Chondrocyte (in vitro differentiated cells): ENCODE data around the gene USP11. TPM values are rescaled to one million over a fixed set of nuclear protein-coding genes. Genes with fewer than 3 reads are reported as not detected.

ENCODE experiments used
- DNase-seq: peaks from one replicate; pipeline ENCODE4 v3.0.0; 2021; ENCODE audit warnings: mixed read lengths, low spot score
- H3K27ac Mint-ChIP-seq: one replicate; pipeline ENCODE4 v1.8.0; 2021; ENCODE audit warnings: mild to moderate bottlenecking, moderate library complexity, mixed read lengths; ENCODE audit not compliant: unreplicated experiment
- H3K27me3 Mint-ChIP-seq: 2 replicates; pipeline ENCODE4 v1.8.0; 2021; ENCODE audit warnings: low read depth, mixed read lengths
- H3K36me3 Mint-ChIP-seq: 2 replicates; pipeline ENCODE4 v1.8.0; 2021; ENCODE audit warnings: low read depth, mixed read lengths
- H3K4me1 Mint-ChIP-seq: 2 replicates; pipeline ENCODE4 v1.8.0; 2021; ENCODE audit warnings: low read depth, mild to moderate bottlenecking, mixed read lengths
- H3K4me3 Mint-ChIP-seq: one replicate; pipeline ENCODE4 v1.8.0; 2021; ENCODE audit warnings: mild to moderate bottlenecking, moderate library complexity, mixed read lengths; ENCODE audit not compliant: unreplicated experiment
- H3K9me3 Mint-ChIP-seq: 2 replicates; pipeline ENCODE4 v1.8.0; 2021; ENCODE audit warnings: low read depth, mixed read lengths
- CTCF ChIP-seq: fragments of 200-600 bp; sonication (generic); IDR thresholded peaks from 2 replicates; pipeline ENCODE4 v1.5.0; 2021; ENCODE audit warnings: antibody characterized with exemption, mild to moderate bottlenecking, moderate library complexity
- total RNA-seq: library from RNA; stranded (reverse); gene quantifications from 3 replicates; pipeline ENCODE4 v1.2.1, GENCODE V29; 2021

USP11 gene
- total RNA-seq, 1 donor from 2014 or later, result 157 TPM

- Mint-ChIP-seq H3K27me3 (no peaks in the 10 kb centered on the region), H3K9me3 (no peaks in the 10 kb centered on the region), H3K4me1 (peaks cover 62% of the 10 kb centered on the region), H3K27ac (peak overlapping the region; percentile 97), H3K36me3 (peaks cover 32% of the 10 kb centered on the region), H3K4me3 (peak overlapping the region; percentile 71)
- no peak for TF ChIP-seq CTCF
- DNase-seq, result peak; percentile 57
Observed at GRCh38 chrX:47217121-47217851, 15.5 kb upstream of the USP11 start.

GRCh38 chrX:47217852-47218279 lies 14.9 kb upstream of the USP11 start:
- Mint-ChIP-seq H3K27me3 (no peaks in the 10 kb centered on the region), H3K36me3 (peaks cover 28% of the 10 kb centered on the region), H3K9me3 (no peaks in the 10 kb centered on the region), H3K27ac (peak overlapping the region; percentile 100), H3K4me1 (peaks cover 62% of the 10 kb centered on the region), H3K4me3 (peak overlapping the region; percentile 81)
- DNase-seq, result peak; percentile 99
- no peak for TF ChIP-seq CTCF

- H3K36me3 Mint-ChIP-seq, result peaks cover 24% of the 10 kb centered on the region
- TF ChIP-seq CTCF, result no peak
- H3K4me1 Mint-ChIP-seq, result peaks cover 62% of the 10 kb centered on the region
Observed at GRCh38 chrX:47218280-47218919, 14.4 kb upstream of the USP11 start, which contains the start of gene CDK16. Gene CDK16, plus strand, starts transcription at chrX:47218681. Its CDS starts 4,877 bp downstream, at chrX:47223558.

GRCh38 chrX:47218920-47219815 lies 13.6 kb upstream of the USP11 start:
- Mint-ChIP-seq H3K27ac (peak overlapping the region; percentile 86), H3K9me3 (no peaks in the 10 kb centered on the region), H3K4me3 (peak overlapping the region; percentile 81), H3K36me3 (peaks cover 22% of the 10 kb centered on the region), H3K4me1 (peaks cover 59% of the 10 kb centered on the region), H3K27me3 (no peaks in the 10 kb centered on the region)
- no peak for TF ChIP-seq CTCF
- DNase-seq, result peak; percentile 81

More at GRCh38 chrX:47218280-47218919, 14.4 kb upstream of the USP11 start, which contains the start of gene CDK16:
- Mint-ChIP-seq H3K9me3 (no peaks in the 10 kb centered on the region), H3K27me3 (no peaks in the 10 kb centered on the region), H3K4me3 (peak within 1 kb of the TSS; percentile 81), H3K27ac (peak within 1 kb of the TSS; percentile 100)
- DNase-seq, result peak; percentile 94

- H3K4me3 Mint-ChIP-seq, result no peak overlapping the region
- H3K4me1 Mint-ChIP-seq, result peaks cover 36% of the 10 kb centered on the region
- no peak overlapping the region for H3K27ac Mint-ChIP-seq
- H3K36me3 Mint-ChIP-seq, result peaks cover 24% of the 10 kb centered on the region
- H3K9me3 Mint-ChIP-seq, result no peaks in the 10 kb centered on the region
- no peak for TF ChIP-seq CTCF
- H3K27me3 Mint-ChIP-seq, result no peaks in the 10 kb centered on the region
- peak; percentile 33 for DNase-seq
Observed at GRCh38 chrX:47221756-47222155, 11.1 kb upstream of the USP11 start.
